K562 (cell line): ENCODE measurements around the gene HS2ST1. TPM values are rescaled to one million over a fixed set of nuclear protein-coding genes. Genes with fewer than 3 reads are reported as not detected.
A peak's percentile ranks its signal among the peaks of the same experiment; 100 is the strongest.

Source experiments
- ATAC-seq: fragments of 200-7000 bp; cut with Tn5 transposase; 3 replicates; pipeline ENCODE4 v1.9.1; 2020; ENCODE audit warnings: moderate library complexity
- BruUV-seq: library from RNA; stranded (reverse); fragments of 400-500 nt; replicated peaks from 2 replicates; lab custom pipeline; 2021; lab: Mats Ljungman, UMichigan
- CTCF ChIA-PET: fragments of 300-600 bp; formaldehyde crosslinking; extraction: SDS; loops from one replicate; lab custom pipeline; 2021; ENCODE audit warnings: low intra/inter-chr PET ratio; lab: Yijun Ruan, JAX
- POLR2A ChIA-PET: fragments of 300-600, 350-650 bp; sonication (Branson Sonifier 250); formaldehyde crosslinking; extraction: SDS; loops from one replicate; lab custom pipeline; 2021; ENCODE audit warnings: antibody characterized with exemption, inconsistent platforms; lab: Yijun Ruan, JAX
- DNase-seq, 4 experiments: peaks; one replicate each; pipeline versions ENCODE4 v3.0.0 to v3.0.0-alpha.2; 2011 to 2018; ENCODE audit warnings: low spot score in 3 of 4, mixed read lengths in 3 of 4; ENCODE audit errors: extremely low read depth in 1 of 4
- FAIRE-seq: peaks from 2 replicates; lab custom pipeline; 2011; peaks lifted over from hg19 to GRCh38; lab: Jason Lieb, UNC
- H2AFZ ChIP-seq: 2 replicates; pipeline ENCODE4 v1.6.0; 2011; ENCODE audit warnings: low read depth, low read length, control low read depth, inconsistent platforms
- H3K27ac ChIP-seq: fragments of 200-600 bp; 3 replicates; pipeline ENCODE4 v1.8.0; 2011; ENCODE audit warnings: low read depth, mild to moderate bottlenecking, control low read depth, inconsistent platforms, low read length, moderate library complexity, mixed read lengths; ENCODE audit errors: extremely low read depth
- H3K27me3 ChIP-seq, 2 experiments: fragments of 300-600 bp in 1 of 2; 2 replicates in 1 of 2; 3 replicates in 1 of 2; pipeline versions ENCODE4 v1.6.0 to v1.8.0; 2011; ENCODE audit warnings: inconsistent platforms in 2 of 2, low read length in 2 of 2, mild to moderate bottlenecking in 1 of 2, mixed read lengths in 1 of 2, moderate library complexity in 1 of 2; ENCODE audit not compliant: control insufficient read depth in 2 of 2, insufficient read depth in 2 of 2
- H3K36me3 ChIP-seq: fragments of 300-600 bp; 3 replicates; pipeline ENCODE4 v1.8.0; 2011; ENCODE audit warnings: mild to moderate bottlenecking, low read length, inconsistent platforms; ENCODE audit not compliant: control insufficient read depth, insufficient read depth
- H3K4me1 ChIP-seq, 2 experiments: fragments of 200-600 bp in 1 of 2; replicated peaks in 1 of 2; 2 replicates in 1 of 2; 3 replicates in 1 of 2; pipeline versions ENCODE4 v1.5.1 to v1.8.0; 2011; ENCODE audit warnings: inconsistent platforms in 2 of 2, low read length in 2 of 2, mild to moderate bottlenecking in 1 of 2, mixed read lengths in 1 of 2, moderate library complexity in 1 of 2; ENCODE audit not compliant: control insufficient read depth in 2 of 2, insufficient read depth in 2 of 2
- H3K4me2 ChIP-seq: 2 replicates; pipeline ENCODE4 v1.6.1; 2011; ENCODE audit warnings: low read length, control low read depth, inconsistent platforms, mixed read lengths; ENCODE audit not compliant: insufficient read depth
- H3K4me3 ChIP-seq: fragments of 200-600 bp; sonication (generic), shearing (Covaris generic); 2 replicates; pipeline ENCODE4 v1.5.1; 2016; ENCODE audit warnings: control low read depth, inconsistent platforms
- H3K79me2 ChIP-seq: fragments of 200-600 bp; 3 replicates; pipeline ENCODE4 v1.8.0; 2011; ENCODE audit warnings: low read length, inconsistent platforms; ENCODE audit not compliant: control insufficient read depth, insufficient read depth
- H3K9ac ChIP-seq, 2 experiments: 2 replicates each; pipeline versions ENCODE4 v1.6.0 to v1.6.1; 2011; ENCODE audit warnings: low read depth in 2 of 2, low read length in 2 of 2, control low read depth in 1 of 2, inconsistent platforms in 1 of 2, mild to moderate bottlenecking in 1 of 2, mixed read lengths in 1 of 2; ENCODE audit not compliant: insufficient read depth in 1 of 2
- H3K9me1 ChIP-seq: one replicate; pipeline ENCODE4 v1.6.0; 2011; ENCODE audit warnings: inconsistent platforms, mild to moderate bottlenecking, low read length, moderate library complexity; ENCODE audit not compliant: control insufficient read depth, insufficient read depth
- H3K9me3 ChIP-seq: replicated peaks from 2 replicates; pipeline ENCODE4 v1.5.1; 2011; ENCODE audit warnings: low read depth, low read length, inconsistent platforms; ENCODE audit not compliant: control insufficient read depth, insufficient read depth
- H4K20me1 ChIP-seq: replicated peaks from 2 replicates; pipeline ENCODE4 v1.6.1; 2011; ENCODE audit warnings: low read length, inconsistent platforms, mixed read lengths; ENCODE audit not compliant: control insufficient read depth, insufficient read depth
- ATF7 ChIP-seq: fragments of 450-650 bp; IDR thresholded peaks from 2 replicates; pipeline ENCODE4 v1.7.1; 2014; ENCODE audit warnings: mild to moderate bottlenecking, moderate library complexity
- CC2D1A ChIP-seq: fragments of 450-650 bp; IDR thresholded peaks from 2 replicates; pipeline ENCODE4 v1.6.1; 2017; ENCODE audit warnings: mild to moderate bottlenecking
- FOXM1 ChIP-seq, 2 experiments: fragments of 450-650 bp in 1 of 2; sonication (generic) in 1 of 2; formaldehyde crosslinking in 1 of 2; IDR thresholded peaks; 2 replicates each; pipeline versions ENCODE4 v1.6.1 to v1.9.0; 2017 to 2022; ENCODE audit warnings: low read depth in 2 of 2, mild to moderate bottlenecking in 2 of 2, missing genetic modification reagents in 1 of 2, moderate library complexity in 1 of 2
- ILK ChIP-seq: fragments of 450-650 bp; IDR thresholded peaks from 2 replicates; pipeline ENCODE4 v1.6.1; 2016; ENCODE audit warnings: missing genetic modification characterization, low read depth, mild to moderate bottlenecking, missing compliant biosample characterization, moderate library complexity, borderline replicate concordance
- RAD21 ChIP-seq, 2 experiments: fragments of 250-450 bp in 1 of 2; fragments of 450-650 bp in 1 of 2; sonication (Bioruptor Pico) in 1 of 2; formaldehyde crosslinking in 1 of 2; IDR thresholded peaks in 1 of 2; conservative IDR thresholded peaks in 1 of 2; 2 replicates each; pipeline versions ENCODE4 v1.4.0 to v1.8.0; 2020 to 2022; ENCODE audit warnings: mild to moderate bottlenecking in 2 of 2, moderate library complexity in 1 of 2
- ZNF347 ChIP-seq: fragments of 450-650 bp; formaldehyde crosslinking; IDR thresholded peaks from 2 replicates; pipeline ENCODE4 v1.4.0; 2020; ENCODE audit warnings: low read depth, mild to moderate bottlenecking, moderate library complexity
- WGBS: fragments of 100-300 bp; shearing (Covaris generic); methylation state at CpG from one replicate; pipeline ENCODE4 v1.1.6; 2016; ENCODE audit warnings: low coverage, mixed read lengths; ENCODE audit not compliant: insufficient coverage; ENCODE audit errors: missing lambda C conversion rate; 5-methylcytosine and 5-hydroxymethylcytosine counted together
- in situ Hi-C: fragments of 300-500 bp; cut with MboI; formaldehyde crosslinking; loops from 4 replicates; pipeline ENCODE4 v1.15.0; 2018; ENCODE audit warnings: inconsistent platforms, mixed read lengths
- intact Hi-C: fragments of 100-400 bp; cut with micrococcal nuclease; formaldehyde crosslinking; loops from 2 replicates; pipeline ENCODE4 v1.14.2; 2022
- polyA plus RNA-seq, 8 experiments: library from polyadenylated mRNA; depleted of rRNA in 4 of 8; stranded (reverse) in 5 of 8; unstranded in 3 of 8; fragments of >200 nt; fragmentation: Nextera tagmentation in 2 of 8; fragmentation: Illumina TruSeq in 1 of 8; extraction: Ambion mirVana in 2 of 8; extraction: Trizol in 1 of 8; gene quantifications; 2 replicates each; pipeline versions ENCODE4 v1.2.1 to v1.2.3, GENCODE V29; 2011 to 2014; ENCODE audit warnings: inconsistent platforms in 1 of 8, missing spikeins in 1 of 8
- total RNA-seq, 7 experiments: library from RNA; depleted of rRNA in 6 of 7; stranded (reverse); fragments of >200 nt in 6 of 7; fragmentation: Illumina TruSeq in 2 of 7; extraction: Trizol in 2 of 7; gene quantifications; 2 replicates each; pipeline versions ENCODE4 v1.2.1 to v1.2.3, GENCODE V29; 2011 to 2021; ENCODE audit warnings: low replicate concordance in 1 of 7
- TF ChIP-seq, protein P1 (sequence below): sonication (generic); formaldehyde crosslinking; IDR thresholded peaks from 2 replicates; pipeline ENCODE4 v1.8.0; 2022; ENCODE audit warnings: mild to moderate bottlenecking, missing genetic modification reagents
- TF ChIP-seq, protein P2 (sequence below): fragments of 450-650 bp; IDR thresholded peaks from 2 replicates; pipeline ENCODE4 v1.6.1; 2016; ENCODE audit warnings: antibody characterized with exemption

The HS2ST1 gene
- total and polyA plus RNA-seq, 9 of the 15 experiments (the other 6 are each of a cell fraction or from before 2014, with no cell fraction given), result 7.7 to 43.3 (median 25.8) TPM

DNA sequence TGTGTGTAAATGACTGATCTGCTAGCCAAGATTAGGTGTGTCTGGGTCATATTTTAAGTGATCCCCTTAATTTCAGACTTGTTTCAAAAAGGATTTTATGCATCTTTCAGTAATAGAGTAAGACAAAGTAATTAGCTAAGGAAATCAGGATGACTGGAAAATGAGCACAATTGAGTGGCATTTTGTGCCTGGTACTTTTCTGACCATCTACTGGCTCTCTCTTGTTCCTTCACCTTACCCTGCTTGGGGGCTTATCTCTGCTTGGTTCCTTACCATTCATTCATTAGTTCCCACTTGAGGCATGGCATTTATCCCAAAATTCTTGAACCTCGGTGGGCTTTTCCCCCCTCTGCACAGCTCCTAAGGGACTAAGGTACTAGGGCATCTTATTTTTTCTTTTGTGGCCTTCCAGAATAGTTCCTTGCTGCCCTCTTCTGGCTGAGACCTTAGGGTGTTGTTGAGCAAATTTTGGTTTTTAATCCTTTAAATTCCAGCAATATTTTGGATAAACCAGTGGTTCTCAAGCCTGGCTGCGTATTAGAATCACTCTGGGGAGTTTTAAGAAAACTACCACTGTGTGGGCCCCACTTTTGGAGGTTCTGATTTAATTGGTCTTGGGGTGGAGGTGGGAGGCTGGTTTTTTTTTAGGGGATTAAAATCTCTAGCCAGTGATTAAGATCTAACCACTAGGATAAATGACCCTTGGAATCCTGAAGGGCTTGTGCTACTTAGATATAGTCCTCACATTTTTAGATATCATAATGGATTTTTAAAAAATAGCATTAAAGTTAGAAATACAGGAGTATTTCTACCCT lies 50.8 kb downstream of the HS2ST1 start:
- Histone ChIP-seq H3K9me1 (no peaks in the 10 kb centered on the region), H3K36me3 (no peaks in the 10 kb centered on the region), H2AFZ (no peak overlapping the region), H3K9me3 (no peaks in the 10 kb centered on the region), H3K4me2 (no peak overlapping the region), H4K20me1 (no peaks in the 10 kb centered on the region), H3K4me3 (no peak overlapping the region), H3K27ac (no peak overlapping the region), H3K27me3 (no peaks in the 10 kb centered on the region), H3K79me2 (peaks cover 68% of the 10 kb centered on the region), H3K9ac (no peak overlapping the region), H3K4me1 (peaks cover 0 to 6% of the 10 kb centered on the region in 2 experiments; a peak in 1 of 5 replicates)
- no TSS peak for BruUV-seq
- ChIA-PET CTCF (interaction anchor here (2.3 kb wide), 1 partner anchor 132 kb away, joined by 15 read pairs; no protein-coding TSS in a partner anchor), POLR2A (no interaction called here)
- peak; percentile 71 for FAIRE-seq
- in situ Hi-C loops (no loop called here), intact Hi-C loops (loop anchor here (1.0 to 10.0 kb wide), 5 partner anchors 50 to 180 kb away; partner anchors contain the start of genes HS2ST1 and SELENOF)
- ATAC-seq, result peak; percentile 86
- WGBS, result 27% methylated on average over 2 of the region's 2 CpGs
- DNase-seq, result peak in 2 of 4 experiments; percentile 24 to 56
- TF ChIP-seq RAD21 (CRISPR knock-in tag; conservative IDR thresholded peaks at IDR 0.05 in 1 of 2, IDR thresholded peaks at IDR 0.05 in 1 of 2), result peak; percentile 36 to 80; a peak in 3 of 4 replicates
- TF ChIP-seq, protein P1, sequence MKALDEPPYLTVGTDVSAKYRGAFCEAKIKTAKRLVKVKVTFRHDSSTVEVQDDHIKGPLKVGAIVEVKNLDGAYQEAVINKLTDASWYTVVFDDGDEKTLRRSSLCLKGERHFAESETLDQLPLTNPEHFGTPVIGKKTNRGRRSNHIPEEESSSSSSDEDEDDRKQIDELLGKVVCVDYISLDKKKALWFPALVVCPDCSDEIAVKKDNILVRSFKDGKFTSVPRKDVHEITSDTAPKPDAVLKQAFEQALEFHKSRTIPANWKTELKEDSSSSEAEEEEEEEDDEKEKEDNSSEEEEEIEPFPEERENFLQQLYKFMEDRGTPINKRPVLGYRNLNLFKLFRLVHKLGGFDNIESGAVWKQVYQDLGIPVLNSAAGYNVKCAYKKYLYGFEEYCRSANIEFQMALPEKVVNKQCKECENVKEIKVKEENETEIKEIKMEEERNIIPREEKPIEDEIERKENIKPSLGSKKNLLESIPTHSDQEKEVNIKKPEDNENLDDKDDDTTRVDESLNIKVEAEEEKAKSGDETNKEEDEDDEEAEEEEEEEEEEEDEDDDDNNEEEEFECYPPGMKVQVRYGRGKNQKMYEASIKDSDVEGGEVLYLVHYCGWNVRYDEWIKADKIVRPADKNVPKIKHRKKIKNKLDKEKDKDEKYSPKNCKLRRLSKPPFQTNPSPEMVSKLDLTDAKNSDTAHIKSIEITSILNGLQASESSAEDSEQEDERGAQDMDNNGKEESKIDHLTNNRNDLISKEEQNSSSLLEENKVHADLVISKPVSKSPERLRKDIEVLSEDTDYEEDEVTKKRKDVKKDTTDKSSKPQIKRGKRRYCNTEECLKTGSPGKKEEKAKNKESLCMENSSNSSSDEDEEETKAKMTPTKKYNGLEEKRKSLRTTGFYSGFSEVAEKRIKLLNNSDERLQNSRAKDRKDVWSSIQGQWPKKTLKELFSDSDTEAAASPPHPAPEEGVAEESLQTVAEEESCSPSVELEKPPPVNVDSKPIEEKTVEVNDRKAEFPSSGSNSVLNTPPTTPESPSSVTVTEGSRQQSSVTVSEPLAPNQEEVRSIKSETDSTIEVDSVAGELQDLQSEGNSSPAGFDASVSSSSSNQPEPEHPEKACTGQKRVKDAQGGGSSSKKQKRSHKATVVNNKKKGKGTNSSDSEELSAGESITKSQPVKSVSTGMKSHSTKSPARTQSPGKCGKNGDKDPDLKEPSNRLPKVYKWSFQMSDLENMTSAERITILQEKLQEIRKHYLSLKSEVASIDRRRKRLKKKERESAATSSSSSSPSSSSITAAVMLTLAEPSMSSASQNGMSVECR (CRISPR knock-in tag), result no peak
- TF ChIP-seq ATF7, result 0 out of 2 replicates have a peak, but pooled peaks have one; percentile 16
- no peak for TF ChIP-seq ZNF347 (CRISPR knock-in tag)
- TF ChIP-seq, protein P2, sequence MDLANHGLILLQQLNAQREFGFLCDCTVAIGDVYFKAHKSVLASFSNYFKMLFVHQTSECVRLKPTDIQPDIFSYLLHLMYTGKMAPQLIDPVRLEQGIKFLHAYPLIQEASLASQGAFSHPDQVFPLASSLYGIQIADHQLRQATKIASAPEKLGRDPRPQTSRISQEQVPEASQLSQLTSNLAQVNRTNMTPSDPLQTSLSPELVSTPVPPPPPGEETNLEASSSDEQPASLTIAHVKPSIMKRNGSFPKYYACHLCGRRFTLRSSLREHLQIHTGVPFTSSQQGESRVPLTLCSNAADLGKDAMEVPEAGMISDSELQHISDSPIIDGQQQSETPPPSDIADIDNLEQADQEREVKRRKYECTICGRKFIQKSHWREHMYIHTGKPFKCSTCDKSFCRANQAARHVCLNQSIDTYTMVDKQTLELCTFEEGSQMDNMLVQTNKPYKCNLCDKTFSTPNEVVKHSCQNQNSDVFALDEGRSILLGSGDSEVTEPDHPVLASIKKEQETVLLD, result no peak
- 0 out of 2 replicates have a peak, but pooled peaks have one; percentile 16 for TF ChIP-seq FOXM1 (IDR thresholded peaks at IDR 0.05; ENCODE audit: low read depth)
- TF ChIP-seq FOXM1 (CRISPR knock-in tag; IDR thresholded peaks at IDR 0.05; ENCODE audit: low read depth), result no peak
- peak; percentile 70 for TF ChIP-seq CC2D1A
- 0 out of 2 replicates have a peak, but pooled peaks have one; percentile 35 for TF ChIP-seq ILK (tag)
